Caki2 (cell line): Measurements from ENCODE around the gene ROCK2. TPM values are rescaled to one million over a fixed set of nuclear protein-coding genes. Genes with fewer than 3 reads are reported as not detected.

Source experiments
- DNase-seq: peaks from one replicate; pipeline ENCODE4 v3.0.0-alpha.2; 2015; ENCODE audit warnings: low read depth
- in situ Hi-C: cut with HindIII; loops from 2 replicates; pipeline ENCODE4 v1.10.0; 2016; ENCODE audit warnings: low sequenced_read_pairs, low pct_unique_long_range_greater_than_20kb, mixed read lengths
- total RNA-seq: library from RNA; depleted of rRNA; stranded (reverse); fragments of >200 nt; shearing (Covaris generic); gene quantifications from 2 replicates; pipeline ENCODE4 v1.2.3, GENCODE V29; 2014; ENCODE audit warnings: low replicate concordance

ROCK2 gene
- total RNA-seq, 1 experiment from 2014 or later = 8.3 TPM

- in situ Hi-C loops = no loop called here
Observed at GRCh38 chr2:11321847-11322246, 22.6 kb downstream of the ROCK2 start.

GRCh38 chr2:11320698-11321492 is 23.5 kb downstream of the ROCK2 start:
- DNase-seq = no peak
- in situ Hi-C loops = no loop called here

More at GRCh38 chr2:11321847-11322246, 22.6 kb downstream of the ROCK2 start:
- no peak for DNase-seq

- no peak for DNase-seq
- in situ Hi-C loops = no loop called here
Observed at GRCh38 chr2:11319939-11320338, 24.5 kb downstream of the ROCK2 start.

GRCh38 chr2:11315074-11315705 is 29.2 kb downstream of the ROCK2 start:
- in situ Hi-C loops = no loop called here
- no peak for DNase-seq

- no peak for DNase-seq
- in situ Hi-C loops = no loop called here
Observed at GRCh38 chr2:11314487-11314886, 29.9 kb downstream of the ROCK2 start.

GRCh38 chr2:11312770-11313471 is 31.5 kb downstream of the ROCK2 start:
- no peak for DNase-seq
- in situ Hi-C loops = no loop called here

GRCh38 chr2:11311543-11311942 is 32.9 kb downstream of the ROCK2 start:
- in situ Hi-C loops = no loop called here
- no peak for DNase-seq

- DNase-seq = no peak
- in situ Hi-C loops = no loop called here
Observed at GRCh38 chr2:11310212-11310611, 34.2 kb downstream of the ROCK2 start.

- in situ Hi-C loops = no loop called here
- no peak for DNase-seq
Observed at GRCh38 chr2:11309706-11310105, 34.7 kb downstream of the ROCK2 start.

GRCh38 chr2:11307764-11308415 is 36.5 kb downstream of the ROCK2 start:
- in situ Hi-C loops = no loop called here
- DNase-seq = no peak

GRCh38 chr2:11305958-11306357 is 38.5 kb downstream of the ROCK2 start:
- in situ Hi-C loops = no loop called here
- no peak for DNase-seq

GRCh38 chr2:11305338-11305737 is 39.1 kb downstream of the ROCK2 start:
- in situ Hi-C loops = no loop called here
- DNase-seq = no peak

- DNase-seq = no peak
- in situ Hi-C loops = no loop called here
Observed at GRCh38 chr2:11304476-11304875, 40.0 kb downstream of the ROCK2 start.

GRCh38 chr2:11303290-11304013 is 41.0 kb downstream of the ROCK2 start:
- no peak for DNase-seq
- in situ Hi-C loops = no loop called here

GRCh38 chr2:11299439-11299838 is 45.0 kb downstream of the ROCK2 start:
- DNase-seq = no peak
- in situ Hi-C loops = no loop called here

- in situ Hi-C loops = no loop called here
- no peak for DNase-seq
Observed at GRCh38 chr2:11298592-11298991, 45.8 kb downstream of the ROCK2 start.

GRCh38 chr2:11296401-11296800 is 48.0 kb downstream of the ROCK2 start:
- DNase-seq = no peak
- in situ Hi-C loops = no loop called here
